Kidney epithelial cell (primary cell): ENCODE measurements around the gene SND1. TPM values are rescaled to one million over a fixed set of nuclear protein-coding genes. Genes with fewer than 3 reads are reported as not detected.

Source experiments
- DNase-seq: peaks from one replicate; pipeline ENCODE4 v3.0.0-alpha.2; 2010; ENCODE audit warnings: low read depth
- H3K27me3 ChIP-seq: 2 replicates; pipeline ENCODE4 v1.6.0; 2011; ENCODE audit warnings: low read length; ENCODE audit not compliant: control insufficient read depth, insufficient read depth
- H3K36me3 ChIP-seq: 2 replicates; pipeline ENCODE4 v1.5.1; 2011; ENCODE audit warnings: low read length; ENCODE audit not compliant: control insufficient read depth, insufficient read depth
- H3K4me3 ChIP-seq: 2 replicates; pipeline ENCODE4 v1.5.1; 2011; ENCODE audit warnings: low read depth, mild to moderate bottlenecking, control low read depth, low read length
- CTCF ChIP-seq: IDR thresholded peaks from 2 replicates; pipeline ENCODE4 v1.5.1; 2011; ENCODE audit warnings: mild to moderate bottlenecking, moderate library complexity, low read length, control low read depth, inconsistent platforms; ENCODE audit not compliant: insufficient read depth, poor library complexity, severe bottlenecking
- total RNA-seq: library from RNA; depleted of rRNA; stranded (reverse); fragments of >200 nt; gene quantifications from 2 replicates; pipeline ENCODE4 v1.2.3, GENCODE V29; 2015

SND1 gene
- total RNA-seq, 1 donor from 2014 or later: 257 TPM

DNA sequence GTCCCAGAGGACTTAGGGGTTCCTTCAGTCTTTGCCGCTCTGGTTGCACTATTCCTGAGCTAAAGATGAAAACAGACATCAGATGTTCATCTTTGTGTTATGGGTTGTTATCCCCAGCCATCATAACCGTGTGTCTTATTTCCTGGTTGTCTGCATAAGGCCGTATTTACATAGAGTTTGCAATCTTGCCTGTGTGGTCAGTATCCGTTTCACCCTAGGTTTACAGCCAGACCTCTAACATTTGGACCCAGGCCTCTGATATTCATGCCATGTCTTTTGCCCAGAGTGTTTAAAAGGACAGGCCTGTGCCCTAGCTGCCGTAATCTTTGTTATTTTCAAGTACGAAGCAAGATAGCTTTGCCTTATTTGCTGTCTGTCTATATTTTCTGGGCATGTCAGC, 352.6 kb downstream of the SND1 start:
- Histone ChIP-seq H3K4me3 (no peak overlapping the region), H3K27me3 (no peaks in the 10 kb centered on the region), H3K36me3 (no peaks in the 10 kb centered on the region)
- no peak for TF ChIP-seq CTCF
- no peak for DNase-seq

DNA sequence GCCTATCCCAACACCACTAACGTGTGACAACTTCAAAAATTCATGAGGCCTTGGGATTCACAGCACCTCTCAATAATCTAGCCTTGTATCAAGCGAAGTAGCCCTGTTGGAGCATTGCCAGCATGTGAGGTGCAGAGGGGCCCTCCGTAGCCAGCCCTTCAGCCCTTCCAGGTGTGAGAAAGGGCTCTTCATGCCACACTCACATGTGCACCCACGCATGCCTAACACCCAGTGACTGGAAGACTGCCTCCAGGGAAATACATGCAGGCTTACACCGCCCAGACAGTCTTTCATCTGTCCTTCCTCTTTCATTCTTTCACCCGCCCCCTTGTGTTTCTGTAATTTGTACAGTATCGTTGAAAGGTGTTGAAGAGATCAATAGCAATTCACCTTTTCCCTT, 353.1 kb downstream of the SND1 start:
- Histone ChIP-seq H3K4me3 (no peak overlapping the region), H3K36me3 (no peaks in the 10 kb centered on the region), H3K27me3 (no peaks in the 10 kb centered on the region)
- DNase-seq: no peak
- TF ChIP-seq CTCF: no peak

DNA sequence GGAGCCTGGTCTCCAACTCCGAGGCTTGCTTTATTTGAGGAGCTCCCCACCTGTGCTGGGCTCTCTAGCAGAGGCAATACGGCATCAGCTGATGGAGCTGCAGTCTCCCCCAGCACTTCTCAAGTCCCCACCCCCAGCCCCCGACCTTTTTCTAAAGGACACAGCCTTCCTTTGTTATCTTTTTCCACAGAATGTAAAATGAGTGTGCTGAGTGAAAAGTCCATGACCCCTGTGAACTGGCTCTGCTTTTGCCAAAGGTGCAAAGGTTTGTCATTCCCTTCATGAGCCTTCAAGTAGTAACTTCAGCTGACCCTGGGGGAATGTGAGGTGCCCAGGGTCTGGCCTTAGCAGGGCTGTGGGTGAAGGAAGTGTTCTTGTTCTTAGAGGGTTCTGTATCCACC, 353.8 kb downstream of the SND1 start:
- Histone ChIP-seq H3K4me3 (no peak overlapping the region), H3K27me3 (no peaks in the 10 kb centered on the region), H3K36me3 (no peaks in the 10 kb centered on the region)
- no peak for DNase-seq
- TF ChIP-seq CTCF: no peak

DNA sequence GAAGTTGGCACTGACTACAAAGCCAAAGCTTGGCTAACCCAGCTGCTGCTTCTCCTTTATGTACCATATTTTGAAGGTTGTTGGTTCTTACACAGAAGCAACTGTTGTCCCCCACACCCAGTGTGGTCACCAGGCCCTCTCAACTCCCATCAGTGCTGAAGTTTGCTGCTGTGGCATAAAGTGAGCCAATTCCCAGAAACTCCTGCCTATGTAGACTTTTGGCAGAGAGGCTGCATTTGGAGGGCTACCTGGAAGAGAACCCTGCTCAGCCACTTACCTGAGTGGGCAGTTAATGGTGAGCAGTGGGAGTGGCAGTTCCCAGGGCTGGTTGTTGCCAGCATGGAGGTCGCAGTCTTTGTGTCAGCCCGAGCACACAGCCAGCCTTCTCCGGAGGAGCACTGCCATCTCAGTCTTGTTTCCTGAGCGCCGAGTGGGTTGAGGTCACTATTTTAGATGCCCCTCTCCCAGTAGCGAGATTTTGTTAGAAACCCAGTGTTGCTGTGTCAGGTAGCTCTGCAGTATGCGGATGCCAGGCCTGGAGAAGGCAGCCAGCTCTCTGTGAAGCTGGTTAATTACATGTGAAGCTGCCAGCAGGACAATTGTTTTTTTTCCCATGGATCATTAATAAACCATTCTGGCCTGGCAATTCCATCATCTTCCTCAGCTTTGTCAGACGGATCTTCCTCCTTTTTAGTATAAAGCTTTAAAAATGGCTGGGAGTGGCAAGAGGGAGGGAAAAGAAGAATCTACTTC, 354.7 kb downstream of the SND1 start:
- H3K4me3 ChIP-seq: no peak overlapping the region
- H3K36me3 ChIP-seq: no peaks in the 10 kb centered on the region
- TF ChIP-seq CTCF: no peak
- no peaks in the 10 kb centered on the region for H3K27me3 ChIP-seq
- no peak for DNase-seq

- no peak overlapping the region for H3K4me3 ChIP-seq
- TF ChIP-seq CTCF: no peak
- no peak for DNase-seq
- no peaks in the 10 kb centered on the region for H3K27me3 ChIP-seq
- H3K36me3 ChIP-seq: no peaks in the 10 kb centered on the region
Measured at GRCh38 chr7:128007303-128007680, 355.3 kb downstream of the SND1 start.

- no peaks in the 10 kb centered on the region for H3K36me3 ChIP-seq
- DNase-seq: no peak
- TF ChIP-seq CTCF: no peak
Measured at GRCh38 chr7:128008141-128008540, 356.1 kb downstream of the SND1 start.

More at GRCh38 chr7:128008141-128008540, 356.1 kb downstream of the SND1 start:
- Histone ChIP-seq H3K27me3 (no peaks in the 10 kb centered on the region), H3K4me3 (no peak overlapping the region)
